Stimulated activated CD8-positive, alpha-beta memory T cell treated with anti-CD3 and anti-CD28 coated beads, Interleukin-7, amount 100 ng/mL, for 24 hours (primary cell): Measurements from ENCODE around the gene SEC61A2.

Source experiments
- DNase-seq: peaks from one replicate; pipeline ENCODE4 v3.0.0-alpha.2; 2020; ENCODE audit warnings: low read depth

SEC61A2 gene

GRCh38 chr10:12196531-12197211 is 67.2 kb downstream of the SEC61A2 start:
- DNase-seq = no peak

- DNase-seq = no peak
These were observed 68.7 kb downstream of the SEC61A2 start for GRCh38 chr10:12198156-12198555.

- no peak for DNase-seq
These were observed 71.4 kb downstream of the SEC61A2 start for GRCh38 chr10:12200850-12201249.

- no peak for DNase-seq
These were observed 72.1 kb downstream of the SEC61A2 start for GRCh38 chr10:12201543-12201942.

GRCh38 chr10:12202226-12202625 is 72.7 kb downstream of the SEC61A2 start:
- no peak for DNase-seq

- DNase-seq = no peak
These were observed 75.6 kb downstream of the SEC61A2 start for GRCh38 chr10:12205082-12205481.

GRCh38 chr10:12207114-12207513 is 77.6 kb downstream of the SEC61A2 start:
- no peak for DNase-seq

GRCh38 chr10:12208460-12208859 is 79.0 kb downstream of the SEC61A2 start:
- DNase-seq = no peak

GRCh38 chr10:12212454-12212853 is 83.0 kb downstream of the SEC61A2 start:
- no peak for DNase-seq

GRCh38 chr10:12213621-12214020 is 84.1 kb downstream of the SEC61A2 start:
- DNase-seq = no peak

GRCh38 chr10:12214093-12214492 is 84.6 kb downstream of the SEC61A2 start:
- no peak for DNase-seq

GRCh38 chr10:12214763-12215218 is 85.3 kb downstream of the SEC61A2 start:
- DNase-seq = no peak
